Measurements from ENCODE around the gene RPGRIP1L.

Gene RPGRIP1L

DNA sequence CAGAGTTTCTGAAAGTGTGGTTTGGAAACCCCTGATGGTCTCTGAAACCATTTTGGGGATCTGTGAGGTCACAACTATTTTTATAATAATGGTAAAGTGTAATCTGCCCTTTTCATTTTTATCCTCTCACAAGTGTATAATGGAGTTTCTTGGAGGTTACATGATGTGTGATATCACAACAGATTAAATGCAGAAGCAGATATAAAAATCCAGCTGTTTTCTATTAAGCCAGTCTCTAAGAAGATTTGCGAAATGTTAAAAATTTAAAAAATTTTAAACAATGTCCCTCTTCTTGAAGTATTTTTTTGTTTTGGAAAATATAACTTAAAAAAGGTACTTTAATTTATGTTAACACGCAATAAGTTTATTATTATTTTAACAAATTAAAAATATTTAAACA lies 48.7 kb downstream of the RPGRIP1L start:
- no peak for DNase-seq (ENCODE audit: low read depth, low spot score)

DNA sequence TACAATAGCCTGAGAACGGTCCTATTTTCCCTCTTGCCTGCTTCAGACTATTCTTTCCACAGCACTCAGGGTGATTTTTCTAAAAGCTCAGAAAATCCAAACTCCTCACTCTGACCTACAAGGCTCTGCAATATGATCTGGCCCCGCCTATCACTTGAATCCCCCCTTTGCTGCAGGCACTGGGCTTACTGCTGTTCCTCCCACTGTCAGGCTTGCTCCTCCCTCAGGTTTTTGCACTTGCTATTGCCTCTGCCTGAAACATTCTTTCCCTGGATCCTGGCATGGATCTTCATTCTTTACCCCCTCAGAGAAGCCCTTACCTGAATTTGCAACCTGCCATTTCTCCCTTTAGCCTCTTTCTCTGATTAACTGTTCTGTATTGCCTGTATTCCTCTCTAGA lies 52.3 kb downstream of the RPGRIP1L start:
- no peak for DNase-seq (ENCODE audit: low read depth, low spot score)

DNA sequence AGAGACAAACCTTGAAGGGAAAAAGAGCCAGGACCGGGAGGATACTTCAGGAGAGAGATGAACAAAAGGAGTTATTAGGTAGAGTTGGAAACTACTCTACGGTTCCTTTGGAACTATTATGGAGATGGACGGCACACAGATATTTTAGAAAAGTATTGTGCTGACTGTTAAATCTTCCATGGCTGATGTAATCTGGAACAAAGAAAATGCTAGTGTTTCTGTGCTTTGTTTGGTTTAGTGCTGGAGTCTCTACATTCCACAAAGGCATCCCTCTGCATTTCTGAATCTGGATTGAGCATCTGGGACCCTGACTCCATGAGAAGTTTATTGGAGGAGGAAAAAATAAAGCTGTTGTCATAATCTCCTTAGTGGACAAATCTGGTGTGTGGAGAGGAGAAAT lies 57.2 kb downstream of the RPGRIP1L start:
- DNase-seq (ENCODE audit: low read depth, low spot score): no peak

DNA sequence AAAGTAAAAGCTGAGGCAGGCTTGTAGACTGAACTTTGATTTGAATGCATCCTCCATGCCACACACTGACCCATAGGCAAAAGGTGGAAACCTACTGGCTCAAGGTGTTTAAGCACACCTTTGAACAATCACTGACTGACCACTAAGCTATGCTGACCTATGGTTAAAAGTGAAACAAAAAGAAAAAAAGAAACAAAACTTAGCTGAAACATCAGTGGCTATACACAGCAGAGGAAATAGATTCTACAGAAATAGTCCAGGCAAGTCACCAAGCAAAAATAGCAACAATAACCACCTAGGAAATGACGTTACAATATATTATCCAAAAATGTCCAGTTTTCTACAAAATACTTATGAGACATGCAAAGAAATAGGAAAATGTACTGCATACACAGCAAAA lies 60.2 kb downstream of the RPGRIP1L start:
- no peak for DNase-seq (ENCODE audit: low read depth, low spot score)

DNA sequence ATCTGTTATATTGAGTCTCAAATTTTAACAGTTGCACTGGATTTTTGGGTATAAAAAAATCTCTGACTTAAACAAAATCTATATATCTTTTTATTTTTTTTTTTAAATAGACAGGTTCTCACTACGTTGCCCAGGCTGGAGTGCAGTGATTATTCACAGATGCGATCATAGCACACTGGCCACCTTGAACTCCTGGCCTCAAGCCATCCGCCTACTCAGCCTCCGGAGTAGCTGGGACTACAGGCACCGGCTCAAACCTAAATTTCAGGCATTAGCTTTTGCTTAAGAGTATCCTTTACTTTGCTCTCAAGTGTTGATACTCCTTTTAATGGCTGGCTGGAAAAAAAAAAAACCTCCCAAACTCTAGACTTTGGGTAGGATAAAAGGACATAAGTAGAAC lies 61.6 kb downstream of the RPGRIP1L start:
- DNase-seq (ENCODE audit: low read depth, low spot score): no peak

DNA sequence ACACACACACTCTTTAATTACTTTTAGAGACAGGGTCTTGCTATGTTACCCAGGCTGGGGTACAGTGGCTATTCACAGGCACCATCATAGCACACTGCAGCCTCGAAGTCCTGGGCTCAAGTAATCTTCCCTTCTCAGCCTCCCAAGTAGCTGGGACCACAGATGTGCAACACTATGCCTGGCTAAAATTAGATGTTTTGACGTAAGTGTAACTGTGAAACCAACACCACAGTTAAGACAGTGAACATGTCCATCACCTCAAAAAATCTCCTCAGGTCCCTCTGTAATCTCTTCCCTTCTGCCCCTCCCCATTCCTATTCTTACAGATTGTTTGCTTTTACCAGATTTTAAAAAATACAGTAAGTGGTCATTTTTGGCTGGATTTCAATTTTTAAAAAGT lies 66.7 kb downstream of the RPGRIP1L start:
- DNase-seq (ENCODE audit: low read depth, low spot score): no peak

DNA sequence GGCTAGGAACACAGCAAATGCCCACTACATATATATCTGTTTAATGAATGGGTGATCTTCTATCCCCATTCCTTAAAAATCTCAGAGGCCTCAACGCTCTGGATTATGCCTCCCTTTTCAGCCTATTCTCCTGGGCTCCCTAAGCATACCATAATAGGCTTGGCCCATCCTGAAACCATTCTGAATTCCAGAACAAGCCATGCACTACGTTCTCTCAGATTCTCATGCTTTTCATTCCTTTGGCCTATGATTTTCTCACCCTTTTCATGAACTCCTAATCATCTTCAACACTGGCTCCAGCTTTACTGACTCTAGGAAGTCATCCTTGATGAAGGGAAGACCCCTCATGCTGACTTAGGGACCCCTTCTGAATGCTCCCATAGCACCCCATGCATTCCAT lies 71.1 kb downstream of the RPGRIP1L start:
- no peak for DNase-seq (ENCODE audit: low read depth, low spot score)

DNA sequence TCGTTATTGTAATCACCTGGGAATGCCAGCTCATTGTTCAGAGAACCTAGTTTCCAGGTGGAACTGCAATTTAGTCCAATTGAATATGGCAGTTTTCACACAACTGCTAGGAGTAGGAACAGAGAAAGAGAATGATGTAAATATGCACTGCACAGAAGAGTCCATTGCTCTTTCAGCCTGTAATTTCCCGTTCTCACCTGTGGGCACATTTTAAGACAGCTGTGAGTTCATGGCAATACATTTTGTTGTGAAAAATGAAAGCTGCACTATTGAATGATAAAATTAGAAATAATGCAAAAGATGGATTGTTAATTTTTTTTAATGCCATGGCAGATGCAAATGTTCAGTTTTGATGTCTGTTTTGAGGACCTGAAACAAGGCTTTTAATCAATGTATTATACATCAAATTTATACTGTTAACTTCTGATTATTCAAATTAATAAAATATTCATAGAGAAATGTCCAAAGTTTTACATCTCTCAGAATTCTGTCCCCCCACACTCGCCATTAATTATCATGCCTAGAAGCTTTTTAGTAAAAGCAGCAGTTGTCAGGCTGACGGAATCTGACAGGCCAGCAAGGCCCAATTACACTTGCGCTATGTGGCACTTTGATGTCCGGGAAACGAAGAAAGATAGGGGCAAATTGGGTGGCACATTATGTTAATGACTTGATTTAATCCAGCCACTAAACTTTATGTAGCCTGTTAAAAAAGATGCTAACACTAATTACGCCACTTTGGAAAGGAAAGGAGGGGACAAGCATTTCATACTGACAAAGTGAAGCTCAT lies 72.2 kb downstream of the RPGRIP1L start:
- no peak for DNase-seq (ENCODE audit: low read depth, low spot score)

DNA sequence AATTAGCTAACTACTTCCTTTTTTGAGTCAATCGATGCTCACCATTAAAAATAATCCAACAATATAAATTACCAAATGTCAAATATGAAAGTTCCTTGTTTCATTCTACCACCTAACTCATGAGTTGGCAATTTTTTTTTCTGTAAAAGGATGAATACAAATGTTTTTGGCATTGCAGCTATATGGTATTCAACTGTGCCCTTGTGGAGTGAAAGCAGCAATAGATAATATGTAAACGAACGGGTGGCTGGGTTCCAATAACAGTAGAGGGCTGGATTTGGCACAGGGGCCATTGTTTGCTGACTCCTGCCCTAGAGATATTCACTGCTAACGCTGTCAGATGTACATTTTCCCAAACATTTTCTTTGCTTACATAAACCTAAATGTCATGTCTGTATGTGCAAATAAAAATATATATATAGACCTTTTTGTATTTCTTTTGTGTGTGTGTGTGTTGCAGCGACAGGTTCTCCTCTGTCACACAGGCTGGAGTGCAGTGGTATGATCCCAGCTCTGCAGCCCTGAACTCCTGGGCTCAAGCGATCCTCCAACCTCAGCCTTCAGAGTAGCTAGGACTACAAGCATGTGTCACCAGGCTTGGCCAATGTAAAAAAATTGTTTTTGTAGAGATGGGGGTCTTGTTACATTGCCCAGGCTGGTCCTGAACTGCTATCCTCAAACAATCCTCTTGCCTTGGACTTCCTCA lies 73.9 kb downstream of the RPGRIP1L start:
- DNase-seq (ENCODE audit: low read depth, low spot score): no peak

DNA sequence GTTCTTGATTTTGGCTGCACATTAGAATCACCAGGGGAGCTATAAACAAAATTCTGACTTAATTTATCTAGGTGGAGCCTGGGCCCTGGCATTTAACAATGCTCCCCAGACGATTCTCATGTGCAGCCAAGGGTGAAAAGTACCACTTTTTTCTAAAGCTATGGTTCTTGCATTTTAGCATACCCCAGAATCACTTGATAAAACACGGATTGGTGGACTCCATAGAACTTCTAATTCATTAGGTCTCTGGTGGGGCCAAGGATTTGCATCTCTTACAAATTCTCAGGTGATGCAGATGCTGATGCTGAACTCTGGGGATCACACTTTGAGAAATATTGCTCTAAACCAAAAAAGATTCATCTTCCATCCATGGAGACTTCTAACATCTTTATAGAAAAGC lies 74.5 kb downstream of the RPGRIP1L start:
- no peak for DNase-seq (ENCODE audit: low read depth, low spot score)

DNA sequence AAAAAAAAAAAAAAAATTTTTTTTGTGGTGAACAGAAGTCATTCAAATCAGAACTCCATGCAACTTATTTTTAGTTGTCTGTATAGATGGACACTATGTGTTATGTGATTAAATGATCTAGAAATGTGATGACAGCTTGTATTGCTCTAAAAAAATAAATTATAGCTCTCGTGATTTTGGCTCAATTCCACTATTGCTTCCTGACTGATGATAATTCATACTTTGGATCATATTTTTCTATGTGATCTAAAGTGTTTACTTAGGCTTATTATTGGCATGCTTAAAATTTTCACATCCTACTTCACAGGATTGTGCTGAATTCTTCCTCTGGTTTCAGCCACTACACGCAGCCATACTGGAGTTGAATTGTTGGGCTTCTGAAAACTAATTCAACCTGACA lies 76.8 kb downstream of the RPGRIP1L start:
- no peak for DNase-seq (ENCODE audit: low read depth, low spot score)

DNA sequence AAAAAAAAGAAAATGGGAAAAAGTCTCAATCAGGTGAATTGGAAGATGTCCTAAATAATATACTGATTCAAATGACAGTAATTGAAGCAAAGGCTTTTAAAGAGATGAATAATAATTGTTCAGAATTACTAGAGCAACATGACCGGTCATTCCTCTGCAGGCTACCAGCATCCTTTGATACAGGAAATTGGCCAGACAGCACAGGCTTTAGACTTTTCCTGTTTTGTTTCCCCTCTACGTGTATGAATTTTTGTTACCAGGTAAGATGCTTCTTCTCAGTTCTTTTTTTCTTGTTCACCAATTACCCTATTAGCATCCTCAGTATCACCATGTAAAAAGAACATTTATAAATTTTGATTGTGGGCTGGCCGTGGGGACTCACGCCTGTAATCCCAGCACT lies 77.5 kb downstream of the RPGRIP1L start:
- no peak for DNase-seq (ENCODE audit: low read depth, low spot score)

DNA sequence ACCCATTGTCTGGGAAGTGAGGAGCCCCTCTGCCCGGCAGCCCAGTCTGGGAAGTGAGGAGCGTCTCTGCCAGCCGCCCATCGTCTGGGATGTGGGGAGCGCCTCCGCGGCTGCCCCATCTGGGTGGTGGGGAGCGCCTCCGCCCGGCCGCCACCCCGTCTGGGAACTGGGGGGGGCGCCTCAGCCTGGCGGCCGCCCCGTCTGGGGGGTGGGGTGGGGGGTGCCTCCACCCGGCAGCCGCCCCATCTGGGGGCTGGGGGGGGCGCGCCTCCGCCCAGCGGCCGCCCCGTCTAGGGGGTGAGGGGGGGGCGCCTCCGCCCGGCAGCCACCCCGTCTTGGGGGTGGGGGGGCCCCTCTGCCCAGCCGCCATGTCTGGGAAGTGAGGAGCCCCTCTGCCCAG lies 78.4 kb downstream of the RPGRIP1L start:
- no peak for DNase-seq (ENCODE audit: low read depth, low spot score)

DNA sequence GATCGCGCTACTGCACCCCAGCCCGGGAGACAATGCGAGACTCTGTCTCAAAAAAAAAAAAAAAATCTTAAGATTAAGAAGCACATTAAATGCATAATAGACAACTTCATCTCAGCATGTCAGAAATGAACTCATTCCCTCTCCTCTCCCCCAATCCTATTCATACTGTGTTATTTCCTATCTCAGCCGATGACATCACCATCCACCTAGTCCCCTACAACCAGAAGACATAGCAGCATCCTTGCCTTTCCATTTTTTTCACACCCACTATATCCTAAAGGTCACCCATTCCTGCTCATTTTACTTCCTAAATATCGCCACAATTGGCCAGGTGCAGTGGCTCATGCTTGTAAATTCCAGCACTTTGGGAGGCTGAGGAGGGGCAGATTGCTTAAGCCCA lies 81.3 kb downstream of the RPGRIP1L start:
- DNase-seq (ENCODE audit: low read depth, low spot score): no peak

DNA sequence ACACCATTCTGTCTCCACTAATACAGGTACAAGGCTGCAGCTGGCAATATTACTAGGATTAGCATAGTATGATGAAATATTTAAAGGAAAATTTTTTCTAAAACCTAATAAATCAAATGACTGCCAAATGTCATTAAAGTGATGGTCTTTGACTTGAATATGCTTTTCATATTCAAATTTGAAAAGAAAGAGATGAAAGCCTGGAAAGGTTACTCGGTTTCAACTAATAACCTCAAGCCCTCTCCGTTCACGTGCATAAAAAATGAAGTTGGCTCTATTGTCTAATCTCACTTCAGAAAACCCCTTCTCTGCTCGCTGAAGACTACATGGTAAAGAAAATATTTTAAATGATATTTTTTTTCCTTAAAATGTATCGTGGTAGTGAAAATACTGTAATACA lies 83.2 kb downstream of the RPGRIP1L start:
- no peak for DNase-seq (ENCODE audit: low read depth, low spot score)

DNA sequence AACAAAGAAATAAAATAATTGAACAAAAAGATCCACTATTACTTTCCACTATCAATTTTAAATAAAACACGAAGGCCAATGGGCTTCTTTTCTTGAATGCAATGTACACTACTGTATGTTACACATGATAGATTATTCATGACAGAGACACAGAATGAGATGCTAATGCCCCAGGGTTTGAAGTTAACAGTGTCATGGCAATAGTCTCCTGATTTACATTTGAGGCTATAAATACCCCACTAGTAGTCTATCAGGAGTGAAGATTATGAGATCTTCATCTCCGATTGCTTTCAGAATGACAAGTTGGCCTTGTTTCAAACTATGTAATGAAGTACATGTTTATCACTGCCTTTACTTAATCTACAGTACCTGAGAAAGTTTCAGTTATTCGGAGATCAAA lies 84.4 kb downstream of the RPGRIP1L start:
- DNase-seq (ENCODE audit: low read depth, low spot score): no peak

DNA sequence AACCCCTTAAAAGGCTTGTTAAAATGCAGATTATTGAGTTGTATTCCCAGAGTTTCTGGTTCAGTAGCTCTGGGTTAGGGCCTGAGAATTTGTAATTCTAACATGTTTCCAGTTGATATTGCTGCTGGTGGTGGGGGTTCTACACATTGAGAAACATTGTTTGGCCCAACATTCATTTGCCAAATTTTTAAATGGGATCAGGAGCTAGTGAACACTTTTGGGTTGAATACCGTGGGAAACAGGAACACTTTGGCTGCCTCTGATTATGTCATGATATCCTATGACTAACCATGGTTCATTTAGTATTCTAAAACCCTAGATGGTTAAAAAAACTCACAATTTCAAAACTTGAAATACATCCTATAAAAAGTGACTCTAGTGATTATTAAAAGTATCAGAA lies 89.3 kb downstream of the RPGRIP1L start:
- DNase-seq (ENCODE audit: low read depth, low spot score): no peak

DNA sequence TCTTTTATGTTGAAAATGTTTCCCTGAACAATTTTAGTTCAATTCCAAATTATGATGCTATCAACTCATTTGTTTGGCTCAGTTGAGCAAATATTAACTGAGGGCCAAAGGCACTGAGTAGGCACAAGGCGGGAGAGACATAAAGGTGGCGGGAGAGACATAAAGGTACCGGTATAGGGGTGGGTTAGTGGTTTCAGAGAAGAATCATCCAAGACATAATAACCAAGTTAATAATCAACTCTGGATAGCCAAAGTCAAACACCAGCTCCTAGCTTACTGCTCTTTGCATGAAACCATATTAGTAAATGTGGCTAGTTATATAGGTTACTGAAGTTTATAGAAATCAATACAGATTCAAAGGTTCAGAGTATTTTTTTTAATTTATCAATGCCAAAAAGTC lies 91.7 kb downstream of the RPGRIP1L start:
- no peak for DNase-seq (ENCODE audit: low read depth, low spot score)

DNA sequence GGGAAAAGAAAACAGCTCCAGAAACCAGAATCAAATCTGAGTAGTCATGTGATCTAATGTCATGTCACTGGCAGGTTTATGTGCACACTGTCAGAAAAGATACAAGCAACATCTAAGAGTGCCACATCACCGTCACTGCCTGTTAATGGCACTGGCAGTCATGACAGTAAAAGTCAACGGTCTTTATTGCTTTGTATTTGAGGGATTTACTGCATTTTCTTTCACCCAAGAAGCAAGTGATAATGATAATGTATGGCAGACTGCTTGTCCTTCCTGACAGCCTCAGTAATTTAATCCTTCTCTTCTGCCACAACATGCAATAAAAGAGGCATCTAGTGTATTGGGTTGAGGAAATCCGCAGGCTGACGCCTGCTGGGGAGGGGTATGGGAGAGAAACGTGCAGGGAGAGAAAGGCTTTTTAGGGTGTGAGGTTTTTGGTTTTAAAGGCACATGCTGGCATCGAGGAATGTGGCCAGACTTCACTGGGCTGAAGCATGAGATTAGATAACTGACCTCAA lies 92.4 kb downstream of the RPGRIP1L start:
- DNase-seq (ENCODE audit: low read depth, low spot score): no peak

DNA sequence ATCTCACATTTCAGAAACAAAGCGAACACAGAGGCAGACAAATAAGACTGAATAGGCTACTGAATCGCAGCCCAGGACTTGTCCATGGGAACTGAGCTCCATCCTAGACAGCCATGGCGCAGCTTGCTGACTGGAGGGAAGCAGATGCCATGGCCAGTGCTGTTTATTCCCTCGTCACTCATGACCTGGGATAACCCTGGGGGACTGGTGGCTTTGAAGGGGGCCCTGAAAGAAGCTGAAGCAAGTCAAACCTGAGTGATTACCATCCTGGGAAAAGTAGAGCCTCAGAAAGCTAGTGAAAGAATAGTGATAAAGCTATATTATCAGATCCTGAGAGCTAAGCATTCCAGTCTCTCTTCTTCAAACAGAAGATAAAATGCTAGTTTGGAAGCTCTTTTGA lies 94.1 kb downstream of the RPGRIP1L start:
- no peak for DNase-seq (ENCODE audit: low read depth, low spot score)

DNA sequence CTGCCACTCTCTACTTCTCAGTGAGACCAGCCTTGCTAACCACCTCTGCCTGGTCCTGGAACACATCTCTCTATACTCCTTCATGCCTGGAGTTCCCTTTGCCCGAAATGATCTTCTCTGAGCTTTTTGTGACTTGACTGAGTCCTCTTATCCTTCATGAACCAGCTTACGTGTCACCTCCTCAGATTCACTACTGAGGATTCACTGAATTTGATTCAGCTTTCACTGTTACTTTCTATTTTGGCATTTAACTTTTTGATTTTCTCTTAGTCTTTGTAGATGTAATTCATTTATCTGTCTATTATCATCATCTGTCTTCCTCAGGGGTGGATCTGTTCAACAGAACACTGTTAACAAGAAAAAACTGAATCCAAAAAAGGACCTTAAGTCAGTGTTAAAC lies 95.6 kb downstream of the RPGRIP1L start:
- DNase-seq (ENCODE audit: low read depth, low spot score): no peak

DNA sequence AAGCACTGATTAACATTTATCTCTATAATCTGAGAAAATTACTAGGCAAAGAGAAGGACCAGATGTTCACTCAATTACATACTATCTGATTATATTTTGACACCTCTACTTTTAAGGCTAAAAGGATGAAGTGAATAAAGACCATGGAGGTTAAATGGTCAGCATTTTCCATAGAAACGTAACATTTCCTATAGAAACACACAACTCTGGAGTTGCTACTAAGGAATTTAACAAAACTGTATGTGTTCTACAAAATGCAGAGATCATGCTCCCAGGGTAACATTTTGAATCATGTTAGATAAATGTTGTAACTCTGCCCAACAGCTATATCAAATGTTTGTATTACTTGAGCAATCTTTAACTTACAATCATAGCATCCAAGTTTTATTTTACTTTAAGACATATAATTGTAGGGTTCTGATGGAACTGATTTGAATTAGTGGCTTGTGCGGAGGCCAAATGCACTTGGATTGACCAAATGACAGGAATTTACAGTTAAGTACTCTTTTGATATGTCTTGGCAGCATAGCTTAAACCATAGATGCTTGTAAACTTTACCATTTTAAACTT lies 97.7 kb downstream of the RPGRIP1L start:
- DNase-seq (ENCODE audit: low read depth, low spot score): no peak

DNA sequence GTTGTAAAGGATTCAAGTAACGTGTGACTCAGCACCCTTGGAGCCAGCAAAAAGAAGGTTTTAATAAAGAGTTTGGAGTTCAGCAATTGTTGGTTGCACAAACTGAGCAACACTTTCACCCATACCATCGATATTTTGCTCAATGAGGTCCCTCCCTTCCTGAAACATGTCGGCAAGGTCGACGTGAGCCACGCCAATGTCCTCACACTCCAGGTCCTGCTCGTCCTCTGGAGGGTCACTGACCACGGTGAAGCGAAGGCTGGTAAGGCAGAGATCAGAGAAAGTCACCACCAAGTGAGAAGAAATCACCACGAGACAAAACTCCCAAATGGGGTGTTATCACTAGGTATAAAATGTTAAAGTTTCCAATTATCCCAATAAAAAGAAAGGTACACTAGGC lies 98.3 kb downstream of the RPGRIP1L start:
- DNase-seq (ENCODE audit: low read depth, low spot score): no peak
